Mesenchymal stem cell (in vitro differentiated cells and primary cell): ENCODE measurements around the gene ANO3.

Source experiments
- DNase-seq: peaks from one replicate; pipeline ENCODE4 v3.0.0-alpha.2; 2013
- H2AFZ ChIP-seq: one replicate; pipeline ENCODE4 v1.6.1; 2013; ENCODE audit warnings: low read depth, mild to moderate bottlenecking, control low read depth, inconsistent platforms, low read length, moderate library complexity
- H2AK5ac ChIP-seq: 2 replicates; pipeline ENCODE4 v1.6.1; 2013; ENCODE audit warnings: low read length, moderate library complexity, mild to moderate bottlenecking, inconsistent platforms; ENCODE audit not compliant: severe bottlenecking
- H2BK120ac ChIP-seq: one replicate; pipeline ENCODE4 v1.6.1; 2013; ENCODE audit warnings: low read depth, mild to moderate bottlenecking, inconsistent platforms, low read length, moderate library complexity
- H2BK12ac ChIP-seq, 2 experiments: one replicate each; pipeline ENCODE4 v1.6.1; 2013; ENCODE audit warnings: inconsistent platforms in 2 of 2, low read length in 2 of 2, mild to moderate bottlenecking in 2 of 2, moderate library complexity in 2 of 2, control low read depth in 1 of 2
- H2BK15ac ChIP-seq: one replicate; pipeline ENCODE4 v1.6.1; 2013; ENCODE audit warnings: mild to moderate bottlenecking, low read depth, inconsistent platforms; ENCODE audit not compliant: poor library complexity, severe bottlenecking
- H2BK5ac ChIP-seq: 2 replicates; pipeline ENCODE4 v1.6.1; 2013; ENCODE audit warnings: low read depth, mild to moderate bottlenecking, low read length, control low read depth, inconsistent platforms; ENCODE audit not compliant: poor library complexity, severe bottlenecking
- H3K14ac ChIP-seq, 2 experiments: one replicate each; pipeline ENCODE4 v1.6.1; 2013; ENCODE audit warnings: inconsistent platforms in 2 of 2, low read length in 2 of 2, control low read depth in 1 of 2, mild to moderate bottlenecking in 1 of 2, moderate library complexity in 1 of 2
- H3K18ac ChIP-seq, 2 experiments: one replicate each; pipeline ENCODE4 v1.6.1; 2013; ENCODE audit warnings: inconsistent platforms in 2 of 2, low read length in 2 of 2, control low read depth in 1 of 2, low read depth in 1 of 2, mild to moderate bottlenecking in 1 of 2
- H3K23ac ChIP-seq, 2 experiments: one replicate each; pipeline ENCODE4 v1.6.1; 2013; ENCODE audit warnings: inconsistent platforms in 2 of 2, low read length in 2 of 2, mild to moderate bottlenecking in 2 of 2, moderate library complexity in 2 of 2, control low read depth in 1 of 2
- H3K27ac ChIP-seq: 2 replicates; pipeline ENCODE4 v1.5.1; 2013; ENCODE audit warnings: mild to moderate bottlenecking, moderate library complexity, low read length, control low read depth, inconsistent platforms; ENCODE audit not compliant: poor library complexity, severe bottlenecking
- H3K27me3 ChIP-seq, 2 experiments: 2 replicates each; pipeline versions ENCODE4 v1.6.1 to v1.7.0; 2013; ENCODE audit warnings: low read length in 2 of 2, mild to moderate bottlenecking in 2 of 2, moderate library complexity in 2 of 2, control low read depth in 1 of 2, inconsistent platforms in 1 of 2; ENCODE audit not compliant: control insufficient read depth in 1 of 2, insufficient read depth in 1 of 2
- H3K36me3 ChIP-seq, 2 experiments: 2 replicates each; pipeline versions ENCODE4 v1.6.1 to v1.7.0; 2013; ENCODE audit warnings: low read length in 2 of 2, control low read depth in 1 of 2, inconsistent platforms in 1 of 2, low read depth in 1 of 2, mild to moderate bottlenecking in 1 of 2; ENCODE audit not compliant: insufficient read depth in 2 of 2, control insufficient read depth in 1 of 2
- H3K4ac ChIP-seq, 2 experiments: one replicate each; pipeline ENCODE4 v1.6.1; 2013; ENCODE audit warnings: inconsistent platforms in 2 of 2, low read length in 2 of 2, mild to moderate bottlenecking in 2 of 2, moderate library complexity in 2 of 2, control low read depth in 1 of 2, low read depth in 1 of 2
- H3K4me1 ChIP-seq: 2 replicates; pipeline ENCODE4 v1.6.1; 2013; ENCODE audit warnings: low read depth, low read length, control low read depth; ENCODE audit not compliant: control insufficient read depth, insufficient read depth
- H3K4me2 ChIP-seq: 2 replicates; pipeline ENCODE4 v1.6.1; 2013; ENCODE audit warnings: low read length, mild to moderate bottlenecking, inconsistent platforms; ENCODE audit not compliant: poor library complexity, severe bottlenecking
- H3K4me3 ChIP-seq, 2 experiments: 2 replicates each; pipeline versions ENCODE4 v1.5.1 to v1.7.0; 2013; ENCODE audit warnings: low read length in 2 of 2, mild to moderate bottlenecking in 2 of 2, control low read depth in 1 of 2, low read depth in 1 of 2; ENCODE audit not compliant: insufficient read depth in 1 of 2
- H3K79me1 ChIP-seq: replicated peaks from 2 replicates; pipeline ENCODE4 v1.6.1; 2013; ENCODE audit warnings: mild to moderate bottlenecking, control low read depth, low read length, inconsistent platforms; ENCODE audit not compliant: poor library complexity, severe bottlenecking
- H3K9ac ChIP-seq: 2 replicates; pipeline ENCODE4 v1.7.0; 2013; ENCODE audit warnings: mild to moderate bottlenecking, low read length, moderate library complexity
- H3K9me3 ChIP-seq: 2 replicates; pipeline ENCODE4 v1.7.0; 2013; ENCODE audit warnings: mild to moderate bottlenecking, low read length; ENCODE audit not compliant: control insufficient read depth
- H4K8ac ChIP-seq: one replicate; pipeline ENCODE4 v1.6.1; 2013; ENCODE audit warnings: inconsistent platforms, mild to moderate bottlenecking, low read length, moderate library complexity
- H4K91ac ChIP-seq: one replicate; pipeline ENCODE4 v1.6.1; 2013; ENCODE audit warnings: mild to moderate bottlenecking, low read length, inconsistent platforms
- WGBS: methylation state at CpG from one replicate; pipeline ENCODE4 v1.1.7; 2013; ENCODE audit warnings: mixed read lengths; 5-methylcytosine and 5-hydroxymethylcytosine counted together

ANO3 gene

GRCh38 chr11:26418386-26418912 is 86.5 kb downstream of the ANO3 start:
- no CpG with 5 or more reads among the region's 6 CpGs for WGBS

GRCh38 chr11:26420331-26420730 is 88.4 kb downstream of the ANO3 start:
- no peaks in the 10 kb centered on the region for H3K4me1 ChIP-seq
- H3K36me3 ChIP-seq = no peaks in the 10 kb centered on the region
- no peak overlapping the region for H4K91ac ChIP-seq
- H2BK120ac ChIP-seq = no peak overlapping the region
- no peak overlapping the region for H3K23ac ChIP-seq
- no peaks in the 10 kb centered on the region for H3K79me1 ChIP-seq
- no peak overlapping the region for H3K4me2 ChIP-seq
- no peak overlapping the region for H3K4ac ChIP-seq
- no peak overlapping the region for H2AFZ ChIP-seq
- H4K8ac ChIP-seq = no peak overlapping the region
- no peak overlapping the region for H2BK5ac ChIP-seq
- H3K9me3 ChIP-seq = no peaks in the 10 kb centered on the region
- no peak overlapping the region for H3K27ac ChIP-seq
- H3K18ac ChIP-seq = no peak overlapping the region
- WGBS = no CpG with 5 or more reads among the region's 1 CpG
- H3K9ac ChIP-seq = no peak overlapping the region
- no peak overlapping the region for H2AK5ac ChIP-seq
- H2BK15ac ChIP-seq = no peak overlapping the region
- H3K14ac ChIP-seq = no peak overlapping the region
- no peaks in the 10 kb centered on the region for H3K27me3 ChIP-seq
- H2BK12ac ChIP-seq = no peak overlapping the region
- H3K4me3 ChIP-seq = no peak overlapping the region
- DNase-seq = no peak

More at GRCh38 chr11:26418386-26418912, 86.5 kb downstream of the ANO3 start:
- no peak overlapping the region for H2BK120ac ChIP-seq
- H3K27ac ChIP-seq = no peak overlapping the region
- no peak overlapping the region for H2BK5ac ChIP-seq
- H3K23ac ChIP-seq = no peak overlapping the region
- H3K9ac ChIP-seq = no peak overlapping the region
- no peak overlapping the region for H4K8ac ChIP-seq
- no peaks in the 10 kb centered on the region for H3K27me3 ChIP-seq
- no peaks in the 10 kb centered on the region for H3K79me1 ChIP-seq
- H3K4me3 ChIP-seq = no peak overlapping the region
- no peak overlapping the region for H3K18ac ChIP-seq
- no peak overlapping the region for H3K4me2 ChIP-seq
- no peak overlapping the region for H2AFZ ChIP-seq
- H3K14ac ChIP-seq = no peak overlapping the region
- no peak overlapping the region for H2BK12ac ChIP-seq
- H3K4me1 ChIP-seq = no peaks in the 10 kb centered on the region
- no peak overlapping the region for H2BK15ac ChIP-seq
- no peak for DNase-seq
- no peak overlapping the region for H3K4ac ChIP-seq
- no peaks in the 10 kb centered on the region for H3K36me3 ChIP-seq
- H2AK5ac ChIP-seq = no peak overlapping the region
- H4K91ac ChIP-seq = no peak overlapping the region
- no peaks in the 10 kb centered on the region for H3K9me3 ChIP-seq

DNA sequence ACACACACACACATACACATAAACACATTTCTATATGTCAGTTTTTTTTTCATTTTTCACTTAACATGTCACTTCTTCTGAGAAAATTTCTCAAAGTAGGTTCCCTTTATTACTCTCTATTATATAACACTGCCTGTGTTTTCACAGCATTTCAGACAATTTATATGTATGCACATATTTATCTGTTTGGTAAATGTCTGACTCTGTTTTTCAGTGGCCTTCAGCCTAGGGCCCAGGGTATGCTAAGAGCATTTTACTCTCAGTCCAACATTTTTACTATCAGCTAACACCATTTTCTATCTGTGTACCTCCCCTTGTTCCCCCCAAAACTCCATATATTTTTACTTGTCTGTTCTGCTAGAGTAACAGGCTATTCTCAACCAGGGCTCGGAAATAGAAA is 92.3 kb downstream of the ANO3 start:
- no CpG with 5 or more reads among the region's 1 CpG for WGBS

GRCh38 chr11:26439854-26440253 is 107.9 kb downstream of the ANO3 start:
- H3K4me2 ChIP-seq = no peak overlapping the region
- WGBS = no CpG with 5 or more reads among the region's 5 CpGs
- no peak overlapping the region for H2AK5ac ChIP-seq
- no peaks in the 10 kb centered on the region for H3K36me3 ChIP-seq
- no peak overlapping the region for H2BK120ac ChIP-seq
- H3K9me3 ChIP-seq = no peaks in the 10 kb centered on the region
- H3K27ac ChIP-seq = no peak overlapping the region
- no peak overlapping the region for H3K14ac ChIP-seq
- H3K4ac ChIP-seq = no peak overlapping the region
- H3K27me3 ChIP-seq = no peaks in the 10 kb centered on the region
- no peak overlapping the region for H2AFZ ChIP-seq
- no peak overlapping the region for H2BK5ac ChIP-seq
- no peak overlapping the region for H2BK12ac ChIP-seq
- no peak overlapping the region for H3K9ac ChIP-seq
- no peak overlapping the region for H3K23ac ChIP-seq
- H3K4me3 ChIP-seq = no peak overlapping the region
- no peaks in the 10 kb centered on the region for H3K79me1 ChIP-seq
- H2BK15ac ChIP-seq = no peak overlapping the region
- no peak overlapping the region for H4K91ac ChIP-seq
- no peaks in the 10 kb centered on the region for H3K4me1 ChIP-seq
- no peak overlapping the region for H3K18ac ChIP-seq
- DNase-seq = no peak
- no peak overlapping the region for H4K8ac ChIP-seq

More for the DNA sequence above, 92.3 kb downstream of the ANO3 start:
- no peak overlapping the region for H3K23ac ChIP-seq
- no peak overlapping the region for H2BK5ac ChIP-seq
- no peaks in the 10 kb centered on the region for H3K4me1 ChIP-seq
- no peak overlapping the region for H3K4me3 ChIP-seq
- no peak overlapping the region for H3K27ac ChIP-seq
- no peak overlapping the region for H3K18ac ChIP-seq
- no peaks in the 10 kb centered on the region for H3K27me3 ChIP-seq
- H2BK12ac ChIP-seq = no peak overlapping the region
- H2BK120ac ChIP-seq = no peak overlapping the region
- H4K8ac ChIP-seq = no peak overlapping the region
- no peak for DNase-seq
- no peak overlapping the region for H3K4ac ChIP-seq
- H3K4me2 ChIP-seq = no peak overlapping the region
- no peak overlapping the region for H3K9ac ChIP-seq
- no peak overlapping the region for H2AFZ ChIP-seq
- no peaks in the 10 kb centered on the region for H3K79me1 ChIP-seq
- no peak overlapping the region for H2AK5ac ChIP-seq
- no peaks in the 10 kb centered on the region for H3K36me3 ChIP-seq
- H2BK15ac ChIP-seq = no peak overlapping the region
- H4K91ac ChIP-seq = no peak overlapping the region
- H3K14ac ChIP-seq = no peak overlapping the region
- no peaks in the 10 kb centered on the region for H3K9me3 ChIP-seq
